Caco-2 (cell line): ENCODE results near the gene PRF1. TPM values are rescaled to one million over a fixed set of nuclear protein-coding genes. Genes with fewer than 3 reads are reported as not detected.

Experiments used
- BruUV-seq: library from RNA; stranded (reverse); fragments of 400-500 nt; replicated peaks from 2 replicates; lab custom pipeline; 2021; lab: Mats Ljungman, UMichigan
- CTCF ChIA-PET: fragments of 300-600 bp; sonication (Branson Sonifier 250); formaldehyde crosslinking; loops from one replicate; lab custom pipeline; 2022; ENCODE audit warnings: antibody characterized with exemption; lab: Charles Lee
- POLR2A ChIA-PET: fragments of 300-600 bp; sonication (Branson Sonifier 250); formaldehyde crosslinking; loops from one replicate; lab custom pipeline; 2022; ENCODE audit warnings: antibody characterized with exemption; lab: Charles Lee
- DNase-seq, 2 experiments: peaks; one replicate each; pipeline versions ENCODE4 v3.0.0 to v3.0.0-alpha.2; 2020 to 2022
- H3K27me3 ChIP-seq: replicated peaks from 2 replicates; pipeline ENCODE4 v1.6.0; 2011; ENCODE audit warnings: low read length; ENCODE audit not compliant: control insufficient read depth, insufficient read depth
- H3K36me3 ChIP-seq: 2 replicates; pipeline ENCODE4 v1.5.1; 2011; ENCODE audit warnings: low read length; ENCODE audit not compliant: control insufficient read depth, insufficient read depth
- H3K4me1 ChIP-seq: fragments of 250-450 bp; sonication (Bioruptor Pico); 2 replicates; pipeline ENCODE4 v1.5.1; 2020; ENCODE audit warnings: mild to moderate bottlenecking
- H3K4me3 ChIP-seq: 2 replicates; pipeline ENCODE4 v1.5.1; 2011; ENCODE audit warnings: low read depth, mild to moderate bottlenecking, control low read depth, low read length
- H3K9me3 ChIP-seq: fragments of 250-450 bp; sonication (Bioruptor Pico); 2 replicates; pipeline ENCODE4 v1.5.1; 2020; ENCODE audit warnings: mild to moderate bottlenecking, moderate library complexity
- H3K27ac Mint-ChIP-seq: one replicate; pipeline ENCODE4 v1.8.0; 2022; ENCODE audit warnings: mixed read lengths; ENCODE audit not compliant: unreplicated experiment
- H3K27me3 Mint-ChIP-seq: one replicate; pipeline ENCODE4 v1.8.0; 2022; ENCODE audit warnings: mixed read lengths; ENCODE audit not compliant: insufficient read depth, unreplicated experiment
- H3K36me3 Mint-ChIP-seq: one replicate; pipeline ENCODE4 v1.8.0; 2022; ENCODE audit warnings: mild to moderate bottlenecking, mixed read lengths; ENCODE audit not compliant: insufficient read depth, unreplicated experiment
- H3K4me1 Mint-ChIP-seq: one replicate; pipeline ENCODE4 v1.8.0; 2022; ENCODE audit warnings: low read depth, mixed read lengths; ENCODE audit not compliant: unreplicated experiment
- H3K4me3 Mint-ChIP-seq: one replicate; pipeline ENCODE4 v1.8.0; 2022; ENCODE audit warnings: mild to moderate bottlenecking, moderate library complexity, mixed read lengths; ENCODE audit not compliant: unreplicated experiment
- H3K9me3 Mint-ChIP-seq: one replicate; pipeline ENCODE4 v1.8.0; 2022; ENCODE audit warnings: mixed read lengths; ENCODE audit not compliant: unreplicated experiment
- intact Hi-C: fragments of 100-400 bp; cut with micrococcal nuclease; formaldehyde crosslinking; loops from one replicate; pipeline ENCODE4 v1.10.0; 2022; ENCODE audit not compliant: unreplicated experiment
- total RNA-seq: library from RNA; stranded (reverse); gene quantifications from 2 replicates; pipeline ENCODE4 v1.2.3, GENCODE V29; 2022
- TF ChIP-seq, protein P1 (sequence below), 2 experiments: fragments of 200-600 bp in 1 of 2; IDR thresholded peaks; 1 replicate in 1 of 2; 2 replicates in 1 of 2; pipeline versions ENCODE4 v1.5.1 to v1.8.0; 2011 to 2022; ENCODE audit warnings: antibody characterized with exemption in 1 of 2, control low read depth in 1 of 2, inconsistent platforms in 1 of 2, low read depth in 1 of 2, low read length in 1 of 2, mild to moderate bottlenecking in 1 of 2, moderate library complexity in 1 of 2; ENCODE audit not compliant: insufficient read depth in 1 of 2, severe bottlenecking in 1 of 2, unreplicated experiment in 1 of 2

Gene PRF1
- total RNA-seq, 1 experiment from 2014 or later: 0.34 TPM

DNA sequence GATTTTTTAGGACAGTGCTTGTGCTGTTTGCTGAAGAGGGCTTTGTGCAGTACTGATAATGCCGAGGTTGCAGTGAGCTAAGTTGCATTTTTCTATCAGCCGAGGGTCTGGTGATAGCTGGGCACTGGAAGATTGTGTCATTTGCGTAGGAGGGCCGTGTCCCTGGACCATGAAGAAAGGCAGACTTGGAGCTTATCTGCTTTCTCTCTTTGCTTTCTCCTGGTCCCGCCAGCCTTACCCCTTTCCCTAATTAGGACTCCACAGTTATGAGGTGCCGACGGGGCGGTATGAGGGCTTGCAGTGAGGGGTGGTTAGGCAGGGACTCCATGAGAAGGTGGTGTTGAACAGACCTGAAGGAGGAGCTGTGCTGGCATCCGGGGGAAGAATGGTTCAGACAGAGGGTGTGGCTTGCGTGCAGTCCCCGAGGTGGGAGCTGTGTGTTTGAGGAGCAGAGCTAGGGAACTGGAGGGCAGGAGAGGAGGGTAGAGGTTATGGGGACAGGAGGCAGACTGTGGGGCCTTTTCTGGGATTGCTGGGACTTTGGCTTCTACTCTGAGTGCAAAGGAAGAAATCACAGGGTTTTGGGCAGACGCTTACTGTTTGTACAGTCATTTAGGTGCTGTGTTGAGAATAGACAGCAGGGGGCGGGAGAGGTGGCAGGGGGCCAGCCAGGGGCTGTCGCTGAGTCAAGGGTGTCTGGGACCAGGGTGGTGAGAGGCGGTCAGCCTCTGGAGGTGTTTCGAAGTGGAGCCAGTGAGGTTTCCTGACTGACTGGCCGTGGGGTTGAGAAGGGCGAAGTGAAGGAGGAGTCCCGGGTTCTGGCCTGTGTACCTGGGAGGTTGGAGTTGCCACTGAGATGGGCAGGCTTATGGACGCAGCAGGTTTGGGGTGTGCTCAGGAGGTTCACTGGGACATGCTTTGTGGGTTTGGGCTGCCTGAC is 43.4 kb downstream of the PRF1 start:
- Histone ChIP-seq H3K4me3 (no peak overlapping the region), H3K27me3 (no peaks in the 10 kb centered on the region), H3K4me1 (0 out of 2 replicates have a peak, but pooled peaks cover 4% of the 10 kb centered on the region), H3K9me3 (no peaks in the 10 kb centered on the region), H3K36me3 (no peaks in the 10 kb centered on the region)
- no peaks in the 10 kb centered on the region for H3K9me3 Mint-ChIP-seq
- no peak overlapping the region for H3K4me3 Mint-ChIP-seq
- H3K27me3 Mint-ChIP-seq: no peaks in the 10 kb centered on the region
- no TSS peak for BruUV-seq
- H3K4me1 Mint-ChIP-seq: peaks cover 16% of the 10 kb centered on the region
- POLR2A ChIA-PET: no interaction called here
- peak; percentile 65 to 70 for DNase-seq
- no peaks in the 10 kb centered on the region for H3K36me3 Mint-ChIP-seq
- H3K27ac Mint-ChIP-seq: peak overlapping the region; percentile 13
- intact Hi-C loops: loop anchor here (2.0 to 10.0 kb wide), 3 partner anchors 38 to 200 kb away; partner anchors contain the start of gene ADAMTS14
- CTCF ChIA-PET: interaction anchor here (0.6 to 1.1 kb wide), 7 partner anchors 8 to 235 kb away, joined by 3 to 4 read pairs (median 3); no protein-coding TSS in a partner anchor
- TF ChIP-seq, protein P1, sequence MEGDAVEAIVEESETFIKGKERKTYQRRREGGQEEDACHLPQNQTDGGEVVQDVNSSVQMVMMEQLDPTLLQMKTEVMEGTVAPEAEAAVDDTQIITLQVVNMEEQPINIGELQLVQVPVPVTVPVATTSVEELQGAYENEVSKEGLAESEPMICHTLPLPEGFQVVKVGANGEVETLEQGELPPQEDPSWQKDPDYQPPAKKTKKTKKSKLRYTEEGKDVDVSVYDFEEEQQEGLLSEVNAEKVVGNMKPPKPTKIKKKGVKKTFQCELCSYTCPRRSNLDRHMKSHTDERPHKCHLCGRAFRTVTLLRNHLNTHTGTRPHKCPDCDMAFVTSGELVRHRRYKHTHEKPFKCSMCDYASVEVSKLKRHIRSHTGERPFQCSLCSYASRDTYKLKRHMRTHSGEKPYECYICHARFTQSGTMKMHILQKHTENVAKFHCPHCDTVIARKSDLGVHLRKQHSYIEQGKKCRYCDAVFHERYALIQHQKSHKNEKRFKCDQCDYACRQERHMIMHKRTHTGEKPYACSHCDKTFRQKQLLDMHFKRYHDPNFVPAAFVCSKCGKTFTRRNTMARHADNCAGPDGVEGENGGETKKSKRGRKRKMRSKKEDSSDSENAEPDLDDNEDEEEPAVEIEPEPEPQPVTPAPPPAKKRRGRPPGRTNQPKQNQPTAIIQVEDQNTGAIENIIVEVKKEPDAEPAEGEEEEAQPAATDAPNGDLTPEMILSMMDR (IDR thresholded peaks at IDR 0.05; ENCODE audit: insufficient read depth in 1 of 2, low read depth in 1 of 2, low read length in 1 of 2, severe bottlenecking in 1 of 2, unreplicated experiment in 1 of 2): peak in 1 of 2 experiments; percentile 65

DNA sequence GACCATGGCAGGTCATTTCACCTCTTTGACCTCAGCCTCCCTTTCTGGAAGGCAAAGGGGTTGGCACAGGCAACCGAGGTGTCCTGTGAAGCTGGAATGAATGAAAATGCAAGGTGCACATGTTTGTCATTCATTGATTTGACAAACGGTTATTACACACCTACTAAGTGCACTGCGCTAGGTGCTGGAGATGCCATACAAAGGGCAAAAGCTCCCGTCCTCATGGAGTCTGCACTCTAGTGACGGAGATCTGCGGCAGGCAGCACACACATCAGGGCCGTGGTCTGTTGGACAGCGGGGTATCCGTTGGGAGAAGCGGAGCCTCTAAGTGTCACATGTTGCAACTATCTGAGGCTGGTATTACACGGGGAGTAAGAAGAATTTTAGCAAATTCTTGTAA is 44.2 kb downstream of the PRF1 start:
- ChIA-PET CTCF (interaction anchor here (1.0 kb wide), 1 partner anchor 9 kb away, joined by 3 read pairs; no protein-coding TSS in a partner anchor), POLR2A (no interaction called here)
- no peak overlapping the region for H3K27ac Mint-ChIP-seq
- BruUV-seq: no TSS peak
- 0 out of 2 replicates have a peak, but pooled peaks cover 4% of the 10 kb centered on the region for H3K4me1 ChIP-seq
- H3K9me3 Mint-ChIP-seq: no peaks in the 10 kb centered on the region
- DNase-seq: peak in 1 of 2 experiments; percentile 18
- H3K36me3 ChIP-seq: no peaks in the 10 kb centered on the region
- no peak overlapping the region for H3K4me3 Mint-ChIP-seq
- no peaks in the 10 kb centered on the region for H3K27me3 Mint-ChIP-seq
- H3K4me3 ChIP-seq: no peak overlapping the region
- TF ChIP-seq, protein P1 (IDR thresholded peaks at IDR 0.05; ENCODE audit: insufficient read depth in 1 of 2, low read depth in 1 of 2, low read length in 1 of 2, severe bottlenecking in 1 of 2, unreplicated experiment in 1 of 2): no peak
- no peaks in the 10 kb centered on the region for H3K27me3 ChIP-seq
- no peaks in the 10 kb centered on the region for H3K36me3 Mint-ChIP-seq
- intact Hi-C loops: loop anchor here (2.0 to 10.0 kb wide), 3 partner anchors 39 to 201 kb away; partner anchors contain the start of gene ADAMTS14
- peaks cover 16% of the 10 kb centered on the region for H3K4me1 Mint-ChIP-seq
- H3K9me3 ChIP-seq: no peaks in the 10 kb centered on the region

DNA sequence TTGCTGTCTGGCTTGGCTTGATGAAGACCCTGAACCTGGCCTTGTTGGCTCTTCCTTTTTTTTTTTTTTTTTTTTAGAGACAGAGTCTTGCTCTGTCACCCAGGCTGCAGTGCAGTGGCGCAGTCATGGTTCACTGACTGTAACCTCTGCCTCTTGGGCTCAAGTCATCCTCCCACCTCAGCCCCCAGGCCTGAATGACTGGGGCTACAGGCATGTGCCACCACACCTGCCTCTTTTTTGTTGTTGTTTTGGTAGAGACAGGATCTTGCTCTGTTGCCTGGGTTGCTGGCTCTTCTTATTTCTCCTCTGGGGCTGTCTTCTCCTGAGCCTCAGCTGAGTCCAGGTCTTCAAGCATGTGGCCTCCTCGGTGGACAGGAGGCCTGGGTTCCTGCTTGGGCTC is 44.7 kb downstream of the PRF1 start:
- intact Hi-C loops: loop anchor here (2.0 to 10.0 kb wide), 3 partner anchors 39 to 201 kb away; partner anchors contain the start of gene ADAMTS14
- TF ChIP-seq, protein P1 (IDR thresholded peaks at IDR 0.05; ENCODE audit: insufficient read depth in 1 of 2, low read depth in 1 of 2, low read length in 1 of 2, severe bottlenecking in 1 of 2, unreplicated experiment in 1 of 2): no peak
- H3K36me3 ChIP-seq: no peaks in the 10 kb centered on the region
- DNase-seq: peak in 1 of 2 experiments; percentile 22
- BruUV-seq: no TSS peak
- Mint-ChIP-seq H3K27ac (no peak overlapping the region), H3K36me3 (no peaks in the 10 kb centered on the region), H3K27me3 (no peaks in the 10 kb centered on the region), H3K4me1 (peaks cover 16% of the 10 kb centered on the region), H3K4me3 (no peak overlapping the region), H3K9me3 (no peaks in the 10 kb centered on the region)
- POLR2A ChIA-PET: no interaction called here
- 0 out of 2 replicates have a peak, but pooled peaks cover 4% of the 10 kb centered on the region for H3K4me1 ChIP-seq
- H3K9me3 ChIP-seq: no peaks in the 10 kb centered on the region
- no peaks in the 10 kb centered on the region for H3K27me3 ChIP-seq
- CTCF ChIA-PET: no interaction called here
- no peak overlapping the region for H3K4me3 ChIP-seq
